Right cardiac atrium (tissue), 5 donors: ENCODE measurements around the gene ZFP3. TPM values are rescaled to one million over a fixed set of nuclear protein-coding genes. Genes with fewer than 3 reads are reported as not detected.
"Not testable (repeated sequence)": the region's sequence is repeated elsewhere in the genome, so short reads cannot be mapped to it uniquely, and the experiment has no call there.

ENCODE experiments used
- ATAC-seq, 2 donors: fragments of 200-7000 bp; cut with Tn5 transposase; one replicate each; pipeline versions ENCODE4 v1.8.0 to v1.9.1; 2020; ENCODE audit warnings: moderate library complexity in 2 of 2, mild to moderate bottlenecking in 1 of 2
- DNase-seq, 3 donors: peaks; one replicate each; pipeline ENCODE4 v3.0.0-alpha.2; 2020
- H3K27ac ChIP-seq: one replicate; pipeline ENCODE4 v1.5.1; 2013; ENCODE audit warnings: mild to moderate bottlenecking, low read length, control low read depth, moderate library complexity
- H3K27me3 ChIP-seq: one replicate; pipeline ENCODE4 v1.6.1; 2013; ENCODE audit not compliant: control insufficient read depth, insufficient read depth
- H3K4me1 ChIP-seq: one replicate; pipeline ENCODE4 v1.6.1; 2013; ENCODE audit warnings: low read length; ENCODE audit not compliant: control insufficient read depth, insufficient read depth
- H3K4me3 ChIP-seq: one replicate; pipeline ENCODE4 v1.5.1; 2013; ENCODE audit warnings: low read length, control low read depth
- H3K9me3 ChIP-seq: one replicate; pipeline ENCODE4 v1.6.1; 2013; ENCODE audit warnings: low read length; ENCODE audit not compliant: control insufficient read depth
- WGBS: extraction: QIAGEN DNeasy Blood & Tissue Kit; methylation state at CpG from one replicate; pipeline ENCODE4 v1.1.7; 2013; 5-methylcytosine and 5-hydroxymethylcytosine counted together
- intact Hi-C, 4 donors: fragments of 100-400 bp; cut with DNase I; formaldehyde crosslinking; loops; one replicate each; pipeline versions ENCODE4 v1.11.0 to v1.14.0; 2022 to 2023
- polyA plus RNA-seq: library from polyadenylated mRNA; stranded (reverse); fragments of 200-250 nt; gene quantifications from one replicate; pipeline ENCODE4 v1.2.3, GENCODE V29; 2013
- total RNA-seq, 4 donors: library from RNA; stranded (reverse); fragmentation: NEBNext Ultra II Directional; extraction: Animal tissue kit (Norgen Biotek cat#: 25700); gene quantifications; one replicate each; pipeline ENCODE4 v1.2.1, GENCODE V29; 2021
- donor health status: healthy with polysubstance abuse.
- donor health status: DM: no; HTN: yes; CAD: no.
- donor health status: DM: no; HTN: no; CAD: no.
- donor health status: DM: no; HTN: yes; CAD: no; lungs with severe emphysema.
- donor health status: DM: yes; HTN: yes; CAD: no.

The ZFP3 gene
- total and polyA plus RNA-seq, 5 donors: 5.4 to 14.2 (median 12.0) TPM

GRCh38 chr17:5115673-5116651 is 37.7 kb downstream of the ZFP3 start, which contains the start of gene USP6:
Gene USP6, plus strand, starts transcription at chr17:5116032. Its CDS starts 14,336 bp downstream, at chr17:5130368.
- Histone ChIP-seq H3K9me3 (no peaks in the 10 kb centered on the region), H3K4me1 (no peaks in the 10 kb centered on the region), H3K27me3 (no peaks in the 10 kb centered on the region), H3K27ac (no peak within 1 kb of the TSS), H3K4me3 (no peak within 1 kb of the TSS)
- no peak for ATAC-seq
- intact Hi-C loops: no loop called here
- WGBS: 18% methylated on average over 87 of the region's 87 CpGs
- DNase-seq: no peak

- ATAC-seq (no peak), DNase-seq (no peak)
- Histone ChIP-seq H3K9me3 (no peaks in the 10 kb centered on the region), H3K27ac (no peak overlapping the region), H3K4me3 (no peak overlapping the region), H3K4me1 (no peaks in the 10 kb centered on the region), H3K27me3 (no peaks in the 10 kb centered on the region)
- intact Hi-C loops: no loop called here
- 90% methylated on average over 6 of the region's 6 CpGs for WGBS
Observed at GRCh38 chr17:5118219-5118618, 40.0 kb downstream of the ZFP3 start.

GRCh38 chr17:5120036-5120435 is 41.8 kb downstream of the ZFP3 start:
- no peak for DNase-seq
- intact Hi-C loops: no loop called here
- no peak overlapping the region for H3K4me3 ChIP-seq
- no peaks in the 10 kb centered on the region for H3K27me3 ChIP-seq
- ATAC-seq: no peak
- H3K9me3 ChIP-seq: no peaks in the 10 kb centered on the region
- 75% methylated on average over 7 of the region's 7 CpGs for WGBS
- H3K27ac ChIP-seq: no peak overlapping the region
- no peaks in the 10 kb centered on the region for H3K4me1 ChIP-seq

- H3K4me3 ChIP-seq, H3K4me1 ChIP-seq, intact Hi-C loops, ATAC-seq, H3K9me3 ChIP-seq, H3K27ac ChIP-seq, DNase-seq, H3K27me3 ChIP-seq: not testable (repeated sequence)
- WGBS: 90% methylated on average over 6 of the region's 6 CpGs
Observed at GRCh38 chr17:5120436-5121185, 42.3 kb downstream of the ZFP3 start.

DNA sequence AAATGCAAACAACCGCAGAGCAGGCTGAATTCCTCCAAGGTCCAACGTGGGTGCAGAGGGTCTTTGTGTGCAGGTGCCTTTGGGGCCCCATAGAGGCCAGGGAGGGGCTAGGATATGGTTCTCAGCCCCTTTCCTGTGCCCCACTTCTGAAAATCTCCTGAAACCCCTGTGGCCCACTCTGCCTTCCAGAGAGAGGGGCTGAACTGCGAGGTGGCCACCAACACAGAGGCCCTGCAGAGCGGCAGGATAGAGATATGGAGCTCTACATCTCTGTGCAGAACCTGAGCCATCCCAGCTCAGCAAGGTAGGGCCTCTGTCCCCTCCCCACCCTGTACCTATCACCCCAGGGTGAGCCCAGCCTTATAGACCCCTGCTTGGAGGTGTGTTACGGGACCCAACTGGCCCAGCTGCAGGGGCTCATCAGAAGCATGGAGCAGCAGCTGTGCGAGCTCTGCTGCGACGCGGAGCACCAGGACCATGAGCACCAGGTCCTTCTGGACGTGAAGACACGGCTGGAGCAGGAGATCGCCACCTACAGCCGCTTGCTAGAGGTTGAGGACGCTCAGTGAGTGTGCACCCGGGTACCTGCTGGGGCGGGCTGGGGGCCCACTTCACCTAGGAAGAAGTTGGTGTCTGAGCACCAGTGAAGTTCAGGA is 43.0 kb downstream of the ZFP3 start:
- intact Hi-C loops: no loop called here
- Histone ChIP-seq H3K9me3 (no peaks in the 10 kb centered on the region), H3K4me1 (no peaks in the 10 kb centered on the region), H3K4me3 (no peak overlapping the region), H3K27me3 (no peaks in the 10 kb centered on the region), H3K27ac (no peak overlapping the region)
- DNase-seq: no peak
- 91% methylated on average over 16 of the region's 16 CpGs for WGBS
- no peak for ATAC-seq

GRCh38 chr17:5122056-5122455 is 43.8 kb downstream of the ZFP3 start:
- H3K27me3 ChIP-seq, H3K9me3 ChIP-seq, ATAC-seq, H3K4me1 ChIP-seq, H3K4me3 ChIP-seq, intact Hi-C loops, DNase-seq, H3K27ac ChIP-seq: not testable (repeated sequence)
- 76% methylated on average over 7 of the region's 7 CpGs for WGBS

DNA sequence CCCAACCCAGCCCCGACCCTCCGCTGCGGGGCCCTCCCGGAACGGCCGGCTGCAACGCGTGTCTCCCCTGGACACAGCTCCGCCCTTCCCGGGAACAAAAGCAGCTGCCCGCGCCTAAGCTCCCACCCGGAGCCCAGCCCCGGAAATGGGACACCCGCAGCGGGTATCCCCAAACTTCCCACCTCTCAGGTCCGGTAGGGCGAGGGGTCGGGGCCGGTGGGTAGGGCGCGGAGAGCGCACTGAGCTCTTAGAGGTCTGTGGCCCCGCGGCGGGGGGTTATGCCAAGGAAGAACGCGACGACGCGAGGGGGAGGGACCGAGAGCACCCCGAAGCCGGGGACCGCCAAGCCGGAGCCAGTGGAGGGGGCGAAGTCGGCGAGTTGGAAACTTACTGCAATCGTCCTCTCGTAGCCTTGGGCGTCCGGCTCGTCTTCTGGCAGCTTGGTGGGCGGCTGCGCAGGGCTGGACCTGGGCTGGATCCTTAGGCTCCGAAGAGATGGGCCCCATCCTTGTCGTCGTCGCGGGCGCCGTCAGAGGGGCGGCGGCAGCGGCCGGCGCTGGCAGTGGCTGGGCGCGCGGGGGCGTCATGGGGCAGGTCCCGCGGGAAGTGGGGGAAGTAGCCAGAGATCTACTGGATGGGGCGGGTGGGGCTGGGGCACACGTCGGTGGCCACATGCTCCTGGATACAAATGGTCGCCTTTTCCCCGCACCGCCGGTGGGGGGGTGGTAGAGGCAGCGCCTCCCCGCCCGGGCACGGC is 44.5 kb downstream of the ZFP3 start:
- Histone ChIP-seq H3K4me1 (no peaks in the 10 kb centered on the region), H3K27ac (no peak overlapping the region), H3K4me3 (peak overlapping the region; percentile 49), H3K9me3 (no peaks in the 10 kb centered on the region), H3K27me3 (no peaks in the 10 kb centered on the region)
- intact Hi-C loops: no loop called here
- DNase-seq (peak in 2 of 3 donors; percentile 35 to 74), ATAC-seq (peak; percentile 70 to 75)
- WGBS: 3% methylated on average over 75 of the region's 75 CpGs

- Histone ChIP-seq H3K4me3 (peak overlapping the region; percentile 49), H3K27me3 (no peaks in the 10 kb centered on the region), H3K9me3 (no peaks in the 10 kb centered on the region), H3K4me1 (no peaks in the 10 kb centered on the region), H3K27ac (no peak overlapping the region)
- ATAC-seq (peak; percentile 32 to 60), DNase-seq (no peak)
- intact Hi-C loops: no loop called here
- 50% methylated on average over 53 of the region's 53 CpGs for WGBS
Observed at GRCh38 chr17:5123343-5124124, 45.3 kb downstream of the ZFP3 start.

DNA sequence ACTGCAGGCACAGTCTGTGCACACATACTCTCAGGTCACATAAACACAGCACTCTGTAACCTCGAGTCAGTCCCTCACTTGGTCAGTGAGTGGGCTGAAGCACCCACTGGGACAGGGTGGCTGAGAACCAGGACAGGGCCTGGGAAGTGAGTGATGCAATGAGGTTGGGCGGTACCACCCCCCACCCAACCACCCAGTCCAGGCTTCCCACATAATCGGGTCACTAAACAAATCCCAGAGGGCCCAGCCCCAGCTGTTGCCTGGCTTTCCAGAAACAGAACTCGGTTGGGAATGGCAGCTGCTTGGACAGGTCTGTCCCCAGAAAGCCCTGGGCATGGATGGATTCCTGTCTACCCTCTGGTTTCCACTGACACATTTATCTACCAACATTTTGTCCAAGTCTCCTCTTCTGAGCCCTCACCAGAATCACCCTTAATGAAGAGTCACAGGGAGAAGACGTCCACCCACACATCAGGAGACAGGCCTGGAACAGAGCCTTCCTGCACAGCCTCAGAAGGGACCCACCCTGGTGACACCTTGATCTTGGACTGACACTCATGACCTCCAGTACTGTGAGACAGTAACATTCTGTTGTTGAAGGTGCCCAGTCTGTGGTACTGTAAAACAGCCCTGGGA is 46.0 kb downstream of the ZFP3 start:
- H3K4me3 ChIP-seq, H3K27me3 ChIP-seq, H3K4me1 ChIP-seq, H3K27ac ChIP-seq, H3K9me3 ChIP-seq, DNase-seq, intact Hi-C loops: not testable (repeated sequence)
- 71% methylated on average over 5 of the region's 5 CpGs for WGBS
- ATAC-seq: peak in 1 of 2 donors; percentile 37
